C4-2B (cell line): ENCODE data around the gene PRMT6.
"Not testable (repeated sequence)": the region's sequence is repeated elsewhere in the genome, so short reads cannot be mapped to it uniquely, and the experiment has no call there.

Source experiments
- H3K27ac ChIP-seq: fragments of 450-650 bp; 2 replicates; pipeline ENCODE4 v1.5.1; 2017
- ZFX ChIP-seq: fragments of 450-650 bp; IDR thresholded peaks from 2 replicates; pipeline ENCODE4 v1.6.1; 2017
- TF ChIP-seq, protein P1 (sequence below): fragments of 450-650 bp; conservative IDR thresholded peaks from 2 replicates; pipeline ENCODE4 v1.5.1; 2017; ENCODE audit warnings: mild to moderate bottlenecking

Gene PRMT6

DNA sequence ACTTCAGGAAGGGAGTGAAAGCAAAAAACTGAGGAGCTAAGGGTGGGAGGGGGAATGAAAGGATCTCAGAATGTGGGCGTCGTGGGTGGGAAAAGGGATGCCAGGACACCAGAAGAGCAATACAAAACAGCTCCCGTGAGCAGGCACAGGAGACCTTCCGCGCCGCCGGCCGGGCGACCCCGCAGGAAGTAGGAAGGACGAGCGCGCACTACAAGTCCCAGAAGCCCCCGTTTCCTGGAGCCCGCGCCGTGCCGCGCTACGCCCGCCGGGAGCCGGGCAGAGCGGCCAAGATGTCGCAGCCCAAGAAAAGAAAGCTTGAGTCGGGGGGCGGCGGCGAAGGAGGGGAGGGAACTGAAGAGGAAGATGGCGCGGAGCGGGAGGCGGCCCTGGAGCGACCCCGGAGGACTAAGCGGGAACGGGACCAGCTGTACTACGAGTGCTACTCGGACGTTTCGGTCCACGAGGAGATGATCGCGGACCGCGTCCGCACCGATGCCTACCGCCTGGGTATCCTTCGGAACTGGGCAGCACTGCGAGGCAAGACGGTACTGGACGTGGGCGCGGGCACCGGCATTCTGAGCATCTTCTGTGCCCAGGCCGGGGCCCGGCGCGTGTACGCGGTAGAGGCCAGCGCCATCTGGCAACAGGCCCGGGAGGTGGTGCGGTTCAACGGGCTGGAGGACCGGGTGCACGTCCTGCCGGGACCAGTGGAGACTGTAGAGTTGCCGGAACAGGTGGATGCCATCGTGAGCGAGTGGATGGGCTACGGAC lies at the start of gene PRMT6:
Gene PRMT6 (plus strand): TSS at position 249 of the 771 bp plus-strand sequence. CDS start 42 bp downstream, at position 291.
- peak within 1 kb of the TSS; percentile 94 for H3K27ac ChIP-seq
- TF ChIP-seq ZFX: peak; percentile 78
- TF ChIP-seq, protein P1, sequence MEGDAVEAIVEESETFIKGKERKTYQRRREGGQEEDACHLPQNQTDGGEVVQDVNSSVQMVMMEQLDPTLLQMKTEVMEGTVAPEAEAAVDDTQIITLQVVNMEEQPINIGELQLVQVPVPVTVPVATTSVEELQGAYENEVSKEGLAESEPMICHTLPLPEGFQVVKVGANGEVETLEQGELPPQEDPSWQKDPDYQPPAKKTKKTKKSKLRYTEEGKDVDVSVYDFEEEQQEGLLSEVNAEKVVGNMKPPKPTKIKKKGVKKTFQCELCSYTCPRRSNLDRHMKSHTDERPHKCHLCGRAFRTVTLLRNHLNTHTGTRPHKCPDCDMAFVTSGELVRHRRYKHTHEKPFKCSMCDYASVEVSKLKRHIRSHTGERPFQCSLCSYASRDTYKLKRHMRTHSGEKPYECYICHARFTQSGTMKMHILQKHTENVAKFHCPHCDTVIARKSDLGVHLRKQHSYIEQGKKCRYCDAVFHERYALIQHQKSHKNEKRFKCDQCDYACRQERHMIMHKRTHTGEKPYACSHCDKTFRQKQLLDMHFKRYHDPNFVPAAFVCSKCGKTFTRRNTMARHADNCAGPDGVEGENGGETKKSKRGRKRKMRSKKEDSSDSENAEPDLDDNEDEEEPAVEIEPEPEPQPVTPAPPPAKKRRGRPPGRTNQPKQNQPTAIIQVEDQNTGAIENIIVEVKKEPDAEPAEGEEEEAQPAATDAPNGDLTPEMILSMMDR: no peak

DNA sequence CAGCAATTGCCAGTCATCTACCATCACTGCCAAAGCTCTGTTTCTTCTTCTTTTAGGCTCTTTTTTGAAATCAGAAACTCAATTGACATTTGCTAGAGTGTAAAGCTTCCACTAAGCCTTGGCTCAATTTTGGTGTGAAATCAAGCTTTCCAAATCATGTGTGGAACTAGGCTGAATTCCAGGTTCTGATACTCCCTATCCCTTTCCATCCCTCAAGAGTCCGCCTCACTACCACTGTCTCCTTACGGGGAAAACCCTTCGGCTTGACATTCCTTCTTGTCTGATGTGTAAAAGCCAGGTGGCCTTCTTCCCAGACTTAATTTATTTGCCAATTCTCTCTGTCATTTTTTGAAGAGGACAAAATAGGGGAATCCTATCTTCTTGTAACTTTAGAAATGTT lies 47.2 kb upstream of the PRMT6 start:
- TF ChIP-seq, protein P1: no peak
- no peak for TF ChIP-seq ZFX
- no peak overlapping the region for H3K27ac ChIP-seq

- no peak for TF ChIP-seq ZFX
- TF ChIP-seq, protein P1: no peak
- no peak overlapping the region for H3K27ac ChIP-seq
Measured at GRCh38 chr1:107010582-107010981, 45.9 kb upstream of the PRMT6 start.

DNA sequence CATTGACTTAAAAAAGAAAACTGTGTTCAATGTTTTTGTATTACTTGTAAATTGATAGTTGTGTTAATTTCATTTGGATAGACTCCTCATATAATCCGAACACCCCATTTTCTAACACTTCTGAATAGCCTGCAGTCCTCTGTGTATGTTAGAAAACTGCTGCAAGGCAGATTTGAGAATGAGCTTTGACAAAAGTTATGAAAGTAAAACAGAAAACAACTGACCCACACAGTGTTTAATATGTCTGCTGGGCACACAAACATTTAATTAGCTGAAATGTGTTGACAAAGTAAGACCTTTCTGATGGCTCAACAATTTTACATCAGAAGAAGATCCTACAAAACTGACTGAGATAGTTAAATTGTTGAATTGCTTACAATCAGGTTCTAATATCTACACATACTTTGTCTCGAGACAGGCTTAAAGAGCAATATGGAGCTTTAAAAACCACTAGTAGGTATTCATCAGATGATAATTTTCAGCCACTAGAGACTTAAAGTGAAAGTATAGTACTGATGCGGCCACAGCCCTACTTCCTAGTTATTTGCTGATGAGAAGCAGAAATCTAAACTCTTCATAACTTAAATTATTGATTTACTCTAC lies 40.0 kb upstream of the PRMT6 start:
- H3K27ac ChIP-seq: no peak overlapping the region
- TF ChIP-seq, protein P1: no peak
- TF ChIP-seq ZFX: no peak

DNA sequence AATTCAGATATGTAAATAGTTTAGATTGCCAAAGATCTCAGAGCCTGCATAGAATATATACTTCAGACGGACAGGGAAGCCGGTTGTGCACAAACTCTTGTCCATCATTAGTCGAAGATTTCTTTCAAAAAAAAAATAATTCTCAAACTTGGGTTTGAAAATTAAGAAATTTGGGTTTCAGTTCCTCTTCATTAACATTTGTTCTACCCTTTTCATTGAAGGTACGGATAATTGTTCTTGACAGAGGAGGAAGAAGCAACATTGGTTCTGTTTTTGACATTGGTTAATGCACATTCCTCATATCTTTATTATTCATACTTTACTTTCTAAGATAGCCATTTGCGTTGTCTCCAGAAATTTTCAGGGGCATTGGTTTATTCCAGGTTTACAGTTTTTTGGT lies 38.0 kb upstream of the PRMT6 start:
- no peak overlapping the region for H3K27ac ChIP-seq
- no peak for TF ChIP-seq ZFX
- TF ChIP-seq, protein P1: no peak

DNA sequence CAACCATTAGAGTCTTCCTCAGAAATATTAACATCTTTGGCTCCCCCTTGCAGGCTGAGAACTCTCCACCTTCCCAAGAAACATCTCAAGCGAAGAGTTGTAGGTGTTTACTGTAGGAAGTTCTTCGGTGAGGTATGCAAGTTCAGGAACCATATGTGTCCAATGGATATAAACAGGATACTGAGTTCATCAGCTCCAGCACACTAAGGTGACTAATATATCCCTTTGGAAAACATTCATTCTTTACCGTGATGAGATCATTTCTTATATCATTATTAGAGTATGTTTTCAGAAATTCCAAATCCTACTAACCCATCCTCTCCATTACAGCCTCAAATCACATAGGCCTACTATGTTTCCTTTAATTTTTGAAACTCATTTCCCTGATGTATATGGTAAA lies 37.3 kb upstream of the PRMT6 start:
- TF ChIP-seq, protein P1: no peak
- no peak for TF ChIP-seq ZFX
- H3K27ac ChIP-seq: no peak overlapping the region

DNA sequence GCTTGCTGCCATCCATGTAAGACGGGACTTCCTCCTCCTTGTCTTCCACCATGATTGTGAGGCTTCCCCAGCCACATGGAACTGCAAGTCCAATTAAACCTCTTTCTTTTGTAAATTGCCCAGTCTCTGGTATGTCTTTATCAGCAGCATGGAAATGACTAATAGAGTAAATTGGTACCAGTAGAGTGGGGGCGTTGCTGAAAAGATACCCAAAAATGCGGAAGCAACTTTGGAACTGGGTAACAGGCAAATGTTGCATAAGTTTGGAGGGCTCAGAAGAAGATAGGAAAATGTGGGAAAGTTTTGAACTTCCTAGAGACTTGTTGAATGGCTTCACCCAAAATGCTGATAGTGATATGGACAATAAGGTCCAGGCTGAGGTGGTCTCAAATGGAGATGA lies 17.6 kb upstream of the PRMT6 start:
- H3K27ac ChIP-seq: not testable (repeated sequence)

GRCh38 chr1:107044310-107045220 lies 11.9 kb upstream of the PRMT6 start:
- H3K27ac ChIP-seq: not testable (repeated sequence)
